HFF-Myc (cell line): ENCODE results near the gene ACO1.

Experiments used
- DNase-seq: peaks from one replicate; pipeline ENCODE4 v3.0.0-alpha.2; 2011; ENCODE audit warnings: low read depth; ENCODE audit errors: extremely low read depth
- H3K4me3 ChIP-seq: replicated peaks from 2 replicates; pipeline ENCODE4 v1.5.1; 2011; ENCODE audit warnings: low read depth, mild to moderate bottlenecking, control low read depth, low read length
- CTCF ChIP-seq: IDR thresholded peaks from 2 replicates; pipeline ENCODE4 v1.5.1; 2012; ENCODE audit warnings: mild to moderate bottlenecking, low read depth, low read length, control low read depth; ENCODE audit errors: missing control alignments

ACO1 gene

GRCh38 chr9:32426278-32426939 is 42.0 kb downstream of the ACO1 start:
- H3K4me3 ChIP-seq, result no peak overlapping the region

GRCh38 chr9:32427111-32427873 is 42.8 kb downstream of the ACO1 start:
- TF ChIP-seq CTCF, result no peak
- no peak overlapping the region for H3K4me3 ChIP-seq
- DNase-seq, result no peak

More at GRCh38 chr9:32426278-32426939, 42.0 kb downstream of the ACO1 start:
- TF ChIP-seq CTCF, result no peak
- peak; percentile 7 for DNase-seq

- H3K4me3 ChIP-seq, result no peak overlapping the region
- TF ChIP-seq CTCF, result no peak
- no peak for DNase-seq
These were observed 46.3 kb downstream of the ACO1 start for GRCh38 chr9:32430720-32431119.

- TF ChIP-seq CTCF, result no peak
These were observed 46.8 kb downstream of the ACO1 start for GRCh38 chr9:32431196-32431595.

GRCh38 chr9:32431940-32432555 is 47.6 kb downstream of the ACO1 start:
- DNase-seq, result peak; percentile 22
- TF ChIP-seq CTCF, result peak; percentile 66
- H3K4me3 ChIP-seq, result no peak overlapping the region

More at GRCh38 chr9:32431196-32431595, 46.8 kb downstream of the ACO1 start:
- no peak for DNase-seq
- H3K4me3 ChIP-seq, result no peak overlapping the region

- H3K4me3 ChIP-seq, result no peak overlapping the region
- DNase-seq, result no peak
- no peak for TF ChIP-seq CTCF
These were observed 50.4 kb downstream of the ACO1 start for GRCh38 chr9:32434892-32435291.
